CD4-positive, alpha-beta T cell treated with Interleukin-15 for 1 hour (primary cell): ENCODE results near the gene RAB10.
"Not testable (repeated sequence)": the region's sequence is repeated elsewhere in the genome, so short reads cannot be mapped to it uniquely, and the experiment has no call there.

ENCODE experiments used
- DNase-seq: peaks from one replicate; pipeline ENCODE4 v3.0.0-alpha.2; 2020

RAB10 gene

GRCh38 chr2:26016706-26017045 is 17.2 kb upstream of the RAB10 start:
- not testable (repeated sequence) for DNase-seq

GRCh38 chr2:26017464-26018183 is 16.3 kb upstream of the RAB10 start:
- no peak for DNase-seq

- peak; percentile 67 for DNase-seq
These were observed 15.5 kb upstream of the RAB10 start for GRCh38 chr2:26018184-26019055.

GRCh38 chr2:26020231-26020640 is 13.6 kb upstream of the RAB10 start:
- DNase-seq = no peak

GRCh38 chr2:26024260-26024659 is 9.6 kb upstream of the RAB10 start:
- DNase-seq = no peak

- no peak for DNase-seq
These were observed 8.4 kb upstream of the RAB10 start for GRCh38 chr2:26025509-26025908.

- not testable (repeated sequence) for DNase-seq
These were observed 5.8 kb upstream of the RAB10 start for GRCh38 chr2:26028083-26028482.

GRCh38 chr2:26032586-26033269 is 1.2 kb upstream of the RAB10 start:
- not testable (repeated sequence) for DNase-seq

- DNase-seq = no peak
These were observed 540 bp upstream of the RAB10 start for GRCh38 chr2:26033270-26033817.

- no peak for DNase-seq
These were observed 731 bp downstream of the RAB10 start for GRCh38 chr2:26034637-26034992.

- DNase-seq = no peak
These were observed 1.3 kb downstream of the RAB10 start for GRCh38 chr2:26035090-26035743.

GRCh38 chr2:26039603-26040323 is 5.9 kb downstream of the RAB10 start:
- DNase-seq = no peak

GRCh38 chr2:26043109-26043508 is 9.2 kb downstream of the RAB10 start:
- no peak for DNase-seq

GRCh38 chr2:26043862-26044696 is 10.2 kb downstream of the RAB10 start:
- DNase-seq = no peak

- DNase-seq = no peak
These were observed 14.9 kb downstream of the RAB10 start for GRCh38 chr2:26048791-26049190.

- no peak for DNase-seq
These were observed 15.8 kb downstream of the RAB10 start for GRCh38 chr2:26049641-26050040.

- no peak for DNase-seq
These were observed 18.9 kb downstream of the RAB10 start for GRCh38 chr2:26052740-26053139.

- DNase-seq = no peak
These were observed 20.9 kb downstream of the RAB10 start for GRCh38 chr2:26054598-26055348.

- no peak for DNase-seq
These were observed 24.5 kb downstream of the RAB10 start for GRCh38 chr2:26058390-26058789.

GRCh38 chr2:26059542-26059941 is 25.7 kb downstream of the RAB10 start:
- DNase-seq = no peak

- no peak for DNase-seq
These were observed 27.7 kb downstream of the RAB10 start for GRCh38 chr2:26061539-26061938.
